Prostate gland (tissue), 2 donors: Measurements from ENCODE around the gene KARS1.

Experiments
- CTCF ChIP-seq, 4 experiments: fragments of 200-600 bp in 2 of 4; fragments of 450-650 bp in 2 of 4; sonication (generic) in 2 of 4; IDR thresholded peaks; 1 replicate in 3 of 4; 2 replicates in 1 of 4; pipeline ENCODE4 v1.5.1; 2016 to 2019; ENCODE audit warnings: antibody characterized with exemption in 4 of 4, mild to moderate bottlenecking in 2 of 4, moderate library complexity in 2 of 4
- POLR2A ChIP-seq: fragments of 450-650 bp; IDR thresholded peaks from one replicate; pipeline ENCODE4 v1.6.1; 2016; ENCODE audit warnings: antibody characterized with exemption, mild to moderate bottlenecking
- POLR2AphosphoS5 ChIP-seq: sonication (generic); formaldehyde crosslinking; IDR thresholded peaks from one replicate; pipeline ENCODE4 v1.6.1; 2017; ENCODE audit warnings: antibody characterized with exemption

- TF ChIP-seq POLR2AphosphoS5: no peak
- no peak for TF ChIP-seq CTCF (IDR thresholded peaks at IDR 0.05)
- TF ChIP-seq POLR2A: no peak
Measured at GRCh38 chr16:75588716-75589115, 58.7 kb downstream of the KARS1 start.
